GM18517 (cell line): Measurements from ENCODE around the gene GNG11.
A peak's percentile ranks its signal among the peaks of the same experiment; 100 is the strongest.

Experiments used
- ATAC-seq: cut with Tn5 transposase; IDR thresholded peaks from one replicate; pipeline ENCODE4 v1.9.1; 2021; ENCODE audit warnings: mild to moderate bottlenecking, moderate library complexity; ENCODE audit not compliant: unreplicated experiment

The GNG11 gene

GRCh38 chr7:93921607-93922566 lies at the start of gene GNG11:
Gene GNG11, plus strand, starts transcription at chr7:93921735. Its CDS starts 403 bp downstream, at chr7:93922138.
- ATAC-seq = peak; percentile 84

- no peak for ATAC-seq
Observed at GRCh38 chr7:93873998-93874574, 47.4 kb upstream of the GNG11 start.

- ATAC-seq = no peak
Observed at GRCh38 chr7:93877742-93878141, 43.8 kb upstream of the GNG11 start.

- ATAC-seq = no peak
Observed at GRCh38 chr7:93879356-93879755, 42.2 kb upstream of the GNG11 start.

GRCh38 chr7:93882468-93882867 lies 39.1 kb upstream of the GNG11 start:
- ATAC-seq = no peak

- no peak for ATAC-seq
Observed at GRCh38 chr7:93883078-93883916, 38.2 kb upstream of the GNG11 start.

- ATAC-seq = no peak
Observed at GRCh38 chr7:93883917-93884345, 37.6 kb upstream of the GNG11 start.

GRCh38 chr7:93884541-93884940 lies 37.0 kb upstream of the GNG11 start:
- no peak for ATAC-seq

GRCh38 chr7:93889261-93889660 lies 32.3 kb upstream of the GNG11 start:
- no peak for ATAC-seq

- no peak for ATAC-seq
Observed at GRCh38 chr7:93890041-93890463, 31.5 kb upstream of the GNG11 start.

- ATAC-seq = no peak
Observed at GRCh38 chr7:93890464-93891068, 31.0 kb upstream of the GNG11 start, which contains the start of gene TFPI2. Gene TFPI2, minus strand, starts transcription at chr7:93890753. Its CDS starts 75 bp downstream, at chr7:93890678.

GRCh38 chr7:93894426-93894825 lies 27.1 kb upstream of the GNG11 start:
- no peak for ATAC-seq

GRCh38 chr7:93894966-93895640 lies 26.4 kb upstream of the GNG11 start:
- no peak for ATAC-seq

- no peak for ATAC-seq
Observed at GRCh38 chr7:93895859-93896600, 25.5 kb upstream of the GNG11 start.

- ATAC-seq = no peak
Observed at GRCh38 chr7:93897680-93898079, 23.9 kb upstream of the GNG11 start.

GRCh38 chr7:93902777-93903423 lies 18.6 kb upstream of the GNG11 start:
- no peak for ATAC-seq

GRCh38 chr7:93906267-93906666 lies 15.3 kb upstream of the GNG11 start, which contains the start of gene GNGT1:
Gene GNGT1, plus strand, starts transcription at chr7:93906567. Its CDS starts 180 bp downstream, at chr7:93906747.
- no peak for ATAC-seq

- no peak for ATAC-seq
Observed at GRCh38 chr7:93910076-93910994, 11.2 kb upstream of the GNG11 start.
